Mesothelial cell of epicardium (in vitro differentiated cells): ENCODE data around the gene CASP2. TPM values are rescaled to one million over a fixed set of nuclear protein-coding genes. Genes with fewer than 3 reads are reported as not detected.
A peak's percentile ranks its signal among the peaks of the same experiment; 100 is the strongest.

Source experiments
- DNase-seq, 2 experiments: peaks; one replicate each; pipeline ENCODE4 v3.0.0; 2021; ENCODE audit warnings: low spot score in 2 of 2; ENCODE audit not compliant: unreplicated experiment in 2 of 2
- H3K27ac Mint-ChIP-seq: 2 replicates; pipeline ENCODE4 v1.8.0; 2021; ENCODE audit warnings: mixed read lengths
- H3K27me3 Mint-ChIP-seq: 2 replicates; pipeline ENCODE4 v1.8.0; 2021; ENCODE audit warnings: low read depth, mixed read lengths
- H3K36me3 Mint-ChIP-seq: 2 replicates; pipeline ENCODE4 v1.8.0; 2021; ENCODE audit warnings: mixed read lengths
- H3K4me1 Mint-ChIP-seq: 2 replicates; pipeline ENCODE4 v1.8.0; 2021; ENCODE audit warnings: mixed read lengths
- H3K4me3 Mint-ChIP-seq: 2 replicates; pipeline ENCODE4 v1.8.0; 2021; ENCODE audit warnings: mild to moderate bottlenecking, moderate library complexity, mixed read lengths
- H3K9me3 Mint-ChIP-seq: 2 replicates; pipeline ENCODE4 v1.8.0; 2021; ENCODE audit warnings: mixed read lengths
- CTCF ChIP-seq: fragments of 200-600 bp; sonication (generic); IDR thresholded peaks from one replicate; pipeline ENCODE4 v1.5.0; 2021; ENCODE audit warnings: antibody characterized with exemption; ENCODE audit not compliant: unreplicated experiment
- total RNA-seq: library from RNA; stranded (reverse); gene quantifications from 3 replicates; pipeline ENCODE4 v1.2.1, GENCODE V29; 2021

CASP2 gene
- total RNA-seq, 1 donor from 2014 or later, result 53.3 TPM

GRCh38 chr7:143334244-143334643 is 46.1 kb downstream of the CASP2 start:
- H3K36me3 Mint-ChIP-seq, result no peaks in the 10 kb centered on the region
- no peaks in the 10 kb centered on the region for H3K9me3 Mint-ChIP-seq
- no peak for TF ChIP-seq CTCF
- peaks cover 18% of the 10 kb centered on the region for H3K27me3 Mint-ChIP-seq
- no peak for DNase-seq
- no peak overlapping the region for H3K4me3 Mint-ChIP-seq
- H3K4me1 Mint-ChIP-seq, result no peaks in the 10 kb centered on the region
- no peak overlapping the region for H3K27ac Mint-ChIP-seq

GRCh38 chr7:143337216-143337615 is 49.1 kb downstream of the CASP2 start:
- no peak for DNase-seq
- no peaks in the 10 kb centered on the region for H3K9me3 Mint-ChIP-seq
- peaks cover 23% of the 10 kb centered on the region for H3K27me3 Mint-ChIP-seq
- H3K36me3 Mint-ChIP-seq, result no peaks in the 10 kb centered on the region
- TF ChIP-seq CTCF, result no peak
- no peak overlapping the region for H3K27ac Mint-ChIP-seq
- no peaks in the 10 kb centered on the region for H3K4me1 Mint-ChIP-seq
- H3K4me3 Mint-ChIP-seq, result no peak overlapping the region

GRCh38 chr7:143341842-143342241 is 53.7 kb downstream of the CASP2 start:
- TF ChIP-seq CTCF, result no peak
- Mint-ChIP-seq H3K4me3 (no peak overlapping the region), H3K9me3 (no peaks in the 10 kb centered on the region), H3K4me1 (peaks cover 6% of the 10 kb centered on the region), H3K27me3 (peaks cover 33% of the 10 kb centered on the region), H3K27ac (no peak overlapping the region), H3K36me3 (no peaks in the 10 kb centered on the region)
- DNase-seq, result no peak

- Mint-ChIP-seq H3K4me1 (peaks cover 6% of the 10 kb centered on the region), H3K27me3 (peaks cover 36% of the 10 kb centered on the region), H3K4me3 (no peak overlapping the region), H3K36me3 (no peaks in the 10 kb centered on the region), H3K9me3 (no peaks in the 10 kb centered on the region), H3K27ac (no peak overlapping the region)
- TF ChIP-seq CTCF, result no peak
- no peak for DNase-seq
Measured at GRCh38 chr7:143343596-143343995, 55.4 kb downstream of the CASP2 start.

GRCh38 chr7:143345428-143345900 is 57.3 kb downstream of the CASP2 start:
- H3K27ac Mint-ChIP-seq, result no peak overlapping the region
- peak overlapping the region; percentile 62 for H3K4me3 Mint-ChIP-seq
- peaks cover 6% of the 10 kb centered on the region for H3K4me1 Mint-ChIP-seq
- no peaks in the 10 kb centered on the region for H3K36me3 Mint-ChIP-seq
- H3K27me3 Mint-ChIP-seq, result peaks cover 38% of the 10 kb centered on the region
- no peaks in the 10 kb centered on the region for H3K9me3 Mint-ChIP-seq
- DNase-seq, result peak in 1 of 2 experiments; percentile 67
- no peak for TF ChIP-seq CTCF

- peaks cover 6% of the 10 kb centered on the region for H3K4me1 Mint-ChIP-seq
- no peak for TF ChIP-seq CTCF
- H3K36me3 Mint-ChIP-seq, result no peaks in the 10 kb centered on the region
- peaks cover 38% of the 10 kb centered on the region for H3K27me3 Mint-ChIP-seq
- no peak overlapping the region for H3K27ac Mint-ChIP-seq
- no peak for DNase-seq
- no peak overlapping the region for H3K4me3 Mint-ChIP-seq
- H3K9me3 Mint-ChIP-seq, result no peaks in the 10 kb centered on the region
Measured at GRCh38 chr7:143346018-143346417, 57.9 kb downstream of the CASP2 start.
